HEK293T (cell line): Measurements from ENCODE around the gene DPYSL4.

ENCODE experiments used
- ARNT ChIP-seq: fragments of 450-650 bp; IDR thresholded peaks from 2 replicates; pipeline ENCODE4 v1.6.1; 2017; ENCODE audit warnings: mild to moderate bottlenecking
- BHLHE40 ChIP-seq: fragments of 450-650 bp; IDR thresholded peaks from 2 replicates; pipeline ENCODE4 v1.6.1; 2016; ENCODE audit warnings: mild to moderate bottlenecking, moderate library complexity, borderline replicate concordance
- CTBP1 ChIP-seq: fragments of 450-650 bp; IDR thresholded peaks from 2 replicates; pipeline ENCODE4 v1.6.1; 2016; ENCODE audit warnings: borderline replicate concordance
- FOXA1 ChIP-seq: fragments of 450-650 bp; IDR thresholded peaks from 2 replicates; pipeline ENCODE4 v1.6.1; 2016; ENCODE audit warnings: mild to moderate bottlenecking
- FOXM1 ChIP-seq: fragments of 450-650 bp; IDR thresholded peaks from 2 replicates; pipeline ENCODE4 v1.6.1; 2017; ENCODE audit warnings: mild to moderate bottlenecking, borderline replicate concordance
- HDGF ChIP-seq: fragments of 450-650 bp; IDR thresholded peaks from 2 replicates; pipeline ENCODE4 v1.6.1; 2017; ENCODE audit warnings: antibody characterized with exemption, borderline replicate concordance
- LEF1 ChIP-seq: fragments of 450-650 bp; IDR thresholded peaks from 2 replicates; pipeline ENCODE4 v1.6.1; 2017; ENCODE audit warnings: mild to moderate bottlenecking, borderline replicate concordance
- PKNOX1 ChIP-seq: fragments of 450-650 bp; IDR thresholded peaks from 2 replicates; pipeline ENCODE4 v1.6.1; 2016
- SP1 ChIP-seq: fragments of 450-650 bp; IDR thresholded peaks from 2 replicates; pipeline ENCODE4 v1.6.1; 2017
- SUZ12 ChIP-seq: fragments of 450-650 bp; IDR thresholded peaks from 2 replicates; pipeline ENCODE4 v1.6.1; 2016; ENCODE audit warnings: mild to moderate bottlenecking
- TARDBP ChIP-seq: fragments of 450-650 bp; IDR thresholded peaks from 2 replicates; pipeline ENCODE4 v1.6.1; 2016

GRCh38 chr10:132225849-132226205 lies 39.1 kb downstream of the DPYSL4 start:
- TF ChIP-seq HDGF (no peak), FOXM1 (no peak), TARDBP (no peak), SUZ12 (no peak), PKNOX1 (no peak), LEF1 (no peak), BHLHE40 (no peak), SP1 (no peak), FOXA1 (no peak), CTBP1 (no peak), ARNT (no peak)
